Stimulated activated CD8-positive, alpha-beta memory T cell treated with anti-CD3 and anti-CD28 coated beads, Interleukin-7, amount 100 ng/mL, for 48 hours (primary cell): Measurements from ENCODE around the gene LSP1.

Experiments used
- DNase-seq, 2 donors: peaks; one replicate each; pipeline ENCODE4 v3.0.0-alpha.2; 2020; ENCODE audit warnings: low read depth in 1 of 2; ENCODE audit errors: extremely low read depth in 1 of 2

LSP1 gene

GRCh38 chr11:1836011-1836945, 16.6 kb upstream of the LSP1 start:
- no peak for DNase-seq

GRCh38 chr11:1837171-1838076, 15.5 kb upstream of the LSP1 start:
- DNase-seq: peak; percentile 71 to 75

DNA sequence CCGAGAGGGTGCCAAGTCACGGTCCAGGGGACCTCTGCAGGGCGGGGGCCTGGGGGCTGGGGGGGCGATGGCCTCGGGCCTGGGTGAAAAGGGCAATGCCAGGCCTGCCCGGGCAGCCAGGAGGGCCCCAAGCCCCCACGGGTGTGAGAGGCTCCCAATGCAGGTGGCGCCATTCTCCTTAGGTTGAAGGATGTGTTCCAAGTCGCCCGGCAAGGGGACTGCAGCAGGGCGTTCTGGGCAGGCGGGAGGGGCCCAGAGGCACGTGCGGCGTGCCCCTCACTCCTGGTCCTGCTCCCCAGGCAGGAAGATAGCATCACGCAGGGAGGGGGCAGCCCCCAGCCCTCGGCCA, 14.8 kb upstream of the LSP1 start:
- no peak for DNase-seq

DNA sequence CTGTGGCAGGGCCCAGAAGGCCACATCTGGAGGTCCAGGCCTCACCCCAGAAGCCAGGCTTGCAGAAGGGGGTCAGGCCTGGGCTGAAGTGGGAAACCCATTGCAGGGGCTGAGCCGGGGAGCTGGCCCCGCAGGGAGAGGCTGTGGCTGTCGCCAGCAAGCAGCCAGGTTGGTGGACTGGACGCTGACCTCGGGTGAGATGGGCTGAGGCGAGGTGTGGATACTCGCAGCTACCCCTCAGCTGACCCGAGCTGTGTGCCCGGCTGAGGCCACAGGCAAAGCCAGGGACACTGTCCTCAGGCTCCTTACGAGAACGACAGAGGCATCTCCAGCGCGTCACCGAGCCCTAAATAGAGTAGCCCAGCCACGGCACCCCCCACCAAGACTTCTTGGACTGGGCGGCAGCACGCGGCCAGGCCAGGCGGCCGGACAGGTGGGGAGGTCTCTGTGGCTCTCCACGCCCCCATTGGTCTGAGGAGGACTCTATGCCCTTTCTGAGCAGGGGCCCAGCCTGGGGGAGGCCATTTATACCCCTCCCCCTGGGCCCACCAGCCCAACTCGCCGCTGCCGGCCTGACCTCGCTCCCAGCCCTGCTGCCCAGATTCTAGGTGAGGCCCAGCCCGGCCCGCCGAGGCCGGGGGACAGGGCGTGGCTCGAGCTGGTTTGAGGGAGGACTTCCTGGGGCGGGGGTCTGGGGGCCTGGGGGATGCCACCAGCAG, 14.3 kb upstream of the LSP1 start, which contains the start of gene TNNI2:
TNNI2 (plus strand) TSS at position 556 of the 719 bp plus-strand sequence. CDS start 716 bp downstream, outside the sequence.
- DNase-seq: no peak

- no peak for DNase-seq
Measured at GRCh38 chr11:1839204-1839923, 13.5 kb upstream of the LSP1 start.

- DNase-seq: no peak
Measured at GRCh38 chr11:1839924-1840779, 12.7 kb upstream of the LSP1 start.

DNA sequence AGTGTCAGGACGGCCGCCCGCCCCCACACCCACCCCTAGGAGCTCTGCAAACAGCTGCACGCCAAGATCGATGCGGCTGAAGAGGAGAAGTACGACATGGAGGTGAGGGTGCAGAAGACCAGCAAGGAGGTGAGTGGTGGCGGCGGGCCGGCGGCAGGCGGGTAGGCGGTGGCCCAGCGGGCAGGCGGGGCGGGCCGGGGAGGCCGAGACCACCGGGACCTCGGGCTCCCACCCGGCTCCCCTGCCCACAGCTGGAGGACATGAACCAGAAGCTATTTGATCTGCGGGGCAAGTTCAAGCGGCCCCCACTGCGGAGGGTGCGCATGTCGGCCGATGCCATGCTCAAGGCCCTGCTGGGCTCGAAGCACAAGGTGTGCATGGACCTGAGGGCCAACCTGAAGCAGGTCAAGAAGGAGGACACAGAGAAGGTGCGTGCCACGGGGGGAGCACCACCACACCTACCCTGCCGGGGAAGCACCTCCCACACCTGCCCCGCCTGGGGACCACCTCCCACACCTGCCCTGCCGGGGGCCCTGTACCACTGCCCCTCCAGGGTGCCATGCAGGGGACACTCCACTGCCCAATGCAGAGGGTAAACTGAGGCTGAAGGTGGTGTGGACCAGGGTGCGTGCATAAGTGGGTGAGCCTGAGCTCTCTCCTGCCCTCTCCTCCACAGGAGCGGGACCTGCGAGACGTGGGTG, 12.0 kb upstream of the LSP1 start:
- no peak for DNase-seq

- DNase-seq: no peak
Measured at GRCh38 chr11:1841511-1842148, 11.3 kb upstream of the LSP1 start.

- no peak for DNase-seq
Measured at GRCh38 chr11:1842149-1843097, 10.5 kb upstream of the LSP1 start.

DNA sequence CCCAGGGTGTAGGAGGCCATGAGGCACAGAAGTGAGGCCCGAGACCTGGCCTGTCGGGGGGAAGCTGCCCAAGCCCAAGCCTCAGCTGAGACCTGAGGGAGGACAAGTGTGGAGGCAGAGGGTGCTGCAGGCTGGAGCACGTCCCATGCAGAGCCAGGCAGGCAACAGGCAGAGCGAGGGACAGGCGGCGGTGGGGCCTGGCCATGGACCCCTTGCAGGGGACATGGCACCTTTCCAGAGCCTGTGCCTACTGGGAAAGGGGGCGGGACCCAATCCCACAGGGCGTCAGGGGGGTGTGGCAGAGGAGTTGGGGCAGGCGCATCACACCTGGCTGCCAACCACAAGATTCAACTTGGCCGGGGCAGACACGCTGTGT, 9.8 kb upstream of the LSP1 start:
- DNase-seq: no peak

- no peak for DNase-seq
Measured at GRCh38 chr11:1843796-1844195, 9.1 kb upstream of the LSP1 start.

- no peak for DNase-seq
Measured at GRCh38 chr11:1844221-1845094, 8.4 kb upstream of the LSP1 start.

DNA sequence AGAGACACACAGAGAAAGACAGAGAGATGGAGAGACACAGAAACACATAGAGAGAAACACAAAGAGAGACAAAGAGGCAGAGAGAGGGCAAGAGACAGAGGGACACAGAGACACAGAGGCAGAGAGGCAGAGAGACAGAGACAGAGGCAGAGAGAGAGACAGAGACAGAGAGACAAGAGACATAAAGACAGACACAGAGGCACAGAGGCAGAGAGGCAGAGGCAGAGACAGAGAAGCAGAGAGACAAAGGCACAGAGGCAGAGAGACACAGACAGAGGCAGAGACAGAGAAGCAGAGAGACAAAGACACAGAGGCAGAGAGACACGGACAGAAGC, 7.8 kb upstream of the LSP1 start:
- DNase-seq: no peak

- no peak for DNase-seq
Measured at GRCh38 chr11:1845561-1846452, 7.1 kb upstream of the LSP1 start.

GRCh38 chr11:1846453-1846932, 6.4 kb upstream of the LSP1 start:
- no peak for DNase-seq
